NCI-H128 (cell line): ENCODE results near the gene ARHGAP31.
"Not testable (repeated sequence)": the region's sequence is repeated elsewhere in the genome, so short reads cannot be mapped to it uniquely, and the experiment has no call there.

Experiments
- DNase-seq: peaks from one replicate; lab custom pipeline; 2025; ENCODE audit not compliant: unreplicated experiment; lab: John Stamatoyannopoulos, UW

ARHGAP31 gene

GRCh38 chr3:119318876-119319275 lies 24.7 kb downstream of the ARHGAP31 start:
- DNase-seq: no peak

GRCh38 chr3:119319311-119319710 lies 25.1 kb downstream of the ARHGAP31 start:
- DNase-seq: no peak

- DNase-seq: not testable (repeated sequence)
Measured at GRCh38 chr3:119320785-119321184, 26.6 kb downstream of the ARHGAP31 start.

GRCh38 chr3:119322021-119322834 lies 28.0 kb downstream of the ARHGAP31 start:
- DNase-seq: no peak

GRCh38 chr3:119322835-119323722 lies 28.9 kb downstream of the ARHGAP31 start:
- peak; percentile 70 for DNase-seq

- DNase-seq: no peak
Measured at GRCh38 chr3:119323723-119324085, 29.5 kb downstream of the ARHGAP31 start.

GRCh38 chr3:119324899-119325298 lies 30.7 kb downstream of the ARHGAP31 start:
- DNase-seq: no peak

GRCh38 chr3:119326976-119327375 lies 32.8 kb downstream of the ARHGAP31 start:
- no peak for DNase-seq

- no peak for DNase-seq
Measured at GRCh38 chr3:119329551-119329950, 35.4 kb downstream of the ARHGAP31 start.

GRCh38 chr3:119330181-119330580 lies 36.0 kb downstream of the ARHGAP31 start:
- no peak for DNase-seq

- DNase-seq: no peak
Measured at GRCh38 chr3:119330858-119331257, 36.7 kb downstream of the ARHGAP31 start.

GRCh38 chr3:119331661-119332060 lies 37.5 kb downstream of the ARHGAP31 start:
- no peak for DNase-seq

GRCh38 chr3:119333773-119334509 lies 39.8 kb downstream of the ARHGAP31 start:
- DNase-seq: no peak

GRCh38 chr3:119336823-119337222 lies 42.6 kb downstream of the ARHGAP31 start:
- no peak for DNase-seq

GRCh38 chr3:119337407-119337806 lies 43.2 kb downstream of the ARHGAP31 start:
- DNase-seq: not testable (repeated sequence)

GRCh38 chr3:119338754-119339153 lies 44.6 kb downstream of the ARHGAP31 start:
- no peak for DNase-seq

- no peak for DNase-seq
Measured at GRCh38 chr3:119340014-119340413, 45.8 kb downstream of the ARHGAP31 start.

GRCh38 chr3:119340446-119340845 lies 46.3 kb downstream of the ARHGAP31 start:
- no peak for DNase-seq

- no peak for DNase-seq
Measured at GRCh38 chr3:119342176-119342575, 48.0 kb downstream of the ARHGAP31 start.

GRCh38 chr3:119343719-119344118 lies 49.5 kb downstream of the ARHGAP31 start:
- DNase-seq: no peak

GRCh38 chr3:119346076-119346496 lies 51.9 kb downstream of the ARHGAP31 start:
- DNase-seq: no peak
